Calu3 (cell line): Measurements from ENCODE around the gene CBFA2T3. TPM values are rescaled to one million over a fixed set of nuclear protein-coding genes. Genes with fewer than 3 reads are reported as not detected.

Experiments
- BruUV-seq: library from RNA; stranded (reverse); fragments of 400-500 nt; replicated peaks from 2 replicates; lab custom pipeline; 2021; lab: Mats Ljungman, UMichigan
- CTCF ChIA-PET: fragments of 300-600 bp; sonication (Branson Sonifier 250); formaldehyde crosslinking; loops from one replicate; lab custom pipeline; 2022; ENCODE audit warnings: antibody characterized with exemption; lab: Charles Lee
- DNase-seq: peaks from one replicate; pipeline ENCODE4 v3.0.0; 2022
- H3K27ac Mint-ChIP-seq: one replicate; pipeline ENCODE4 v1.8.0; 2022; ENCODE audit warnings: mixed read lengths; ENCODE audit not compliant: unreplicated experiment
- H3K27me3 Mint-ChIP-seq: one replicate; pipeline ENCODE4 v1.8.0; 2022; ENCODE audit warnings: mixed read lengths; ENCODE audit not compliant: unreplicated experiment
- H3K36me3 Mint-ChIP-seq: one replicate; pipeline ENCODE4 v1.8.0; 2022; ENCODE audit warnings: mild to moderate bottlenecking, moderate library complexity, mixed read lengths; ENCODE audit not compliant: insufficient read depth, unreplicated experiment
- H3K4me1 Mint-ChIP-seq: one replicate; pipeline ENCODE4 v1.8.0; 2022; ENCODE audit warnings: mild to moderate bottlenecking, low read depth, mixed read lengths; ENCODE audit not compliant: unreplicated experiment
- H3K4me3 Mint-ChIP-seq: one replicate; pipeline ENCODE4 v1.8.0; 2022; ENCODE audit warnings: mild to moderate bottlenecking, low read depth, moderate library complexity, mixed read lengths; ENCODE audit not compliant: unreplicated experiment
- H3K9me3 Mint-ChIP-seq: one replicate; pipeline ENCODE4 v1.8.0; 2022; ENCODE audit warnings: low read depth, mixed read lengths; ENCODE audit not compliant: unreplicated experiment
- CTCF ChIP-seq: fragments of 200-600 bp; IDR thresholded peaks from one replicate; pipeline ENCODE4 v1.8.0; 2022; ENCODE audit warnings: antibody characterized with exemption; ENCODE audit not compliant: unreplicated experiment
- intact Hi-C: fragments of 100-400 bp; cut with micrococcal nuclease; formaldehyde crosslinking; loops from one replicate; pipeline ENCODE4 v1.10.0; 2022; ENCODE audit not compliant: unreplicated experiment
- total RNA-seq: library from RNA; stranded (reverse); gene quantifications from 2 replicates; pipeline ENCODE4 v1.2.3, GENCODE V29; 2022

CBFA2T3 gene
- total RNA-seq, 1 experiment from 2014 or later = not detected

DNA sequence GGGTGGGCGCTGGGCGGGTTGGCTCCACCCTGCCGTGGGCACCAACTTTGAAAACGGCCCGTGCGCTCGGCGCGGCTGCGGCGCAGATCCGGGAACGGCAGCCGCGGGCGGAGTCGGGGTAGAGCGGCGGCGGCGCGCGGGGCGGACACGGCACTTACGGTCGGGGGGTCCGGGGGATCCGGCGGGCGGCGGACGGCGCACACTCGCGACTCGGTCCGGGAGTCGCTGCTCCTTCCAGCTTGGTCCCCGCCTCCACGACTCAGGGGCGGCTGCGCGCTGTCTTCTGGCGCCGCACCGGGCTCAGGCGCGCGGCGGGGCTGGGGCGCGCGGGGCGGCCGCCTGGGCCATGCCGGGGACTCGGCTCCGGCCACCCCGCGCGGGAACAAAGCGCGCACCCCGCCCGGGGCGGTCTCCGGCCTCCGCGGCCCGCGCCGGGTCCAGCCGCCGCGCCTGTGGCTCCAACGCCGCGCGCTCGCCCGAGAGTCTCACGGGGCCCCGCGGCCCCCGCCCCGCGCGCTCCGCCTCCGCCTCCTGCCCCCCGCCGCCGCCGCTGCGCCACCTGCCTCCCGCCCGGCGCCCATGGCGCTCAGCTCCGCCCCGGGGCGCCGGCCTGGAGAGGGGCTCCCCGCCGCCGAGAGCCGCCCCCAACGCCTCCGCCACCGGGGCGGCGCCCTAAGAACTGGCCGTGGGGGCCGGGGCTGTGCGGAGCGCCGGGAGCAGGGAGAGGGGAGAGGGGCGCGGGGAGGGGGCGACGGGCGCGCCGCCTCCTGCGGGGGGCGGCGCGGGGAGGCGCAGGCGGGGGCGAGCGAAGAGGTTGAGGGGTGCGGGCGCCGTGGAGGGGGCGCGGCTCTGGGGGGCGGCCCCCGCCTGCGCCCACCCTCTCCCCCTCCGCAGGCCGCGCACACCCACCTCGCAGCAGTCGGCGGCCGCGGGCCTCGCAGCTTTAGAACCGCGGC is 35.9 kb downstream of the CBFA2T3 start:
- no peak for DNase-seq
- TF ChIP-seq CTCF = no peak
- Mint-ChIP-seq H3K36me3 (peaks cover 3% of the 10 kb centered on the region), H3K4me1 (no peaks in the 10 kb centered on the region), H3K9me3 (no peaks in the 10 kb centered on the region), H3K4me3 (no peak overlapping the region), H3K27ac (no peak overlapping the region), H3K27me3 (peaks cover 88% of the 10 kb centered on the region)
- CTCF ChIA-PET = no interaction called here
- intact Hi-C loops = no loop called here
- BruUV-seq = no TSS peak

DNA sequence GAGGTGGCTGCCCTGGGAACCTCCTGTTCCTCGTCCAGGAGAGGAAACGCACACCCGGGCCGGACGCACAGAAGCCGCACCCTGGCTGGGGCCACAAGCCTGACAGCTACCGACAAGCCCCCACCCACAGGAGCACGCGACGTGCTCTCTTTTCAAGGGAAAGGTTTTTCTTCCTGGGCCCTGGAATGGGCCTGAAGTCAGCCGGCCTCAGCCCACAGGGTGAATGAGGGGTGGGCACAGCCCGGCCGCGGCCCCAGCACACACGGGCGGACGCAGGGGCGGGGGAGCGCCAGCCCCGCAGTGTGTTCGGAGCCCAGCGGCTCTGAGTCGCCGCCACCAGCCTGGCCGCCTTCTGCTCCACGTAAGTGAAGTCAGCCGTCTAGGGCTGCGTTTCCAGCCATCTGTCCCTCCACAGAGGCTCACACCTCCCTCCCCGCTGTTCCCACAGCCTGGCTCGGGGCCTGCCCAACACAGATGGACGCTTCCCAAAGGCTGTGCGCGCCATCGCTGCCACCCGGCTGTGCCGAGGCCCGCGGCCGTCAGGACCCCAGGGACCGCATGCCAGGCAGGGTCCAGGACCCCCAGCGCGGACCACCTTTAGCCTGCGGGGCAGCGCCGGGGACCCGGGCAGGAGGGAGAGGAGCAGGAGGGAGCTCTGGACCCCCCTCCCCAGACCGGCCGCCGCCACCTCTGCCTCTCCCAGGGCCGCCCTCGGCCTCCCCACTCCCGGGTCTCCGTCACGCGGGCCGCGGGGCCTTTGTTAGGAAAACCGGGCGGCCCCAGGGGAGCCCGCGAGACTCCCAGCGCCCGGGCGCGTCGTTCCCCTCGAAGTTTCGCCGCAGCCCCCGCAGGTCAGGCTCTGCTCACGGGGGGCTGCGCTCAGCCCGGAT is 36.8 kb downstream of the CBFA2T3 start:
- no TSS peak for BruUV-seq
- CTCF ChIA-PET = no interaction called here
- H3K4me1 Mint-ChIP-seq = no peaks in the 10 kb centered on the region
- H3K4me3 Mint-ChIP-seq = no peak overlapping the region
- no peak overlapping the region for H3K27ac Mint-ChIP-seq
- peaks cover 84% of the 10 kb centered on the region for H3K27me3 Mint-ChIP-seq
- intact Hi-C loops = no loop called here
- no peak for DNase-seq
- H3K9me3 Mint-ChIP-seq = no peaks in the 10 kb centered on the region
- H3K36me3 Mint-ChIP-seq = peaks cover 5% of the 10 kb centered on the region
- no peak for TF ChIP-seq CTCF

- Mint-ChIP-seq H3K27me3 (peaks cover 76% of the 10 kb centered on the region), H3K4me3 (no peak overlapping the region), H3K4me1 (no peaks in the 10 kb centered on the region), H3K27ac (no peak overlapping the region), H3K9me3 (no peaks in the 10 kb centered on the region), H3K36me3 (peaks cover 5% of the 10 kb centered on the region)
- no peak for TF ChIP-seq CTCF
- CTCF ChIA-PET = no interaction called here
- DNase-seq = no peak
- no TSS peak for BruUV-seq
- intact Hi-C loops = no loop called here
These were observed 37.6 kb downstream of the CBFA2T3 start for GRCh38 chr16:88939245-88939971.

DNA sequence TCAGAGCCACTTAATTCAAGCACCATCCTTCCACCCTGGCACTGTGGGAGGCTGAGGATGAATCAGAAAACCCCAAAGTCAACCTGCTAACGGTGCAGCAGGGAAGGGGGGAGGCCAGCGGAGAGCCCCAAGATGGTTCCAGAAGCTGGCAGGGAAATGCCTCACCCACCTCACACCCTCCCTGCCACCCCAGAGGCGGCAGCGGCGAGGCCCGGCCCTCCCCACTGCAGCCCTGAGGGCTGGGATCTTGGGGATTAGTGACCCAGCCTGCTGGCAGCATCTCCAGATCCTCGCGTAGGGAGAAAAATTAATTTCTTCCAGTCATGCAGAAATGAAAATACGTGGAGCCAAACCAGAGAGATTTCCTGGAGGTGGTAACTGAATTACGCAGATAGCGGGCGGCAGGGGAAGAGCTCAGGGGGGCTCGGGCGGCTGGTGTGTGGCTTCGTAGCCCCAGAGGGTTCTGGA is 38.2 kb downstream of the CBFA2T3 start:
- intact Hi-C loops = no loop called here
- Mint-ChIP-seq H3K4me3 (no peak overlapping the region), H3K27me3 (peaks cover 70% of the 10 kb centered on the region), H3K4me1 (no peaks in the 10 kb centered on the region), H3K36me3 (peaks cover 5% of the 10 kb centered on the region), H3K9me3 (no peaks in the 10 kb centered on the region), H3K27ac (no peak overlapping the region)
- CTCF ChIA-PET = no interaction called here
- no peak for TF ChIP-seq CTCF
- BruUV-seq = no TSS peak
- no peak for DNase-seq
